Brain microvascular endothelial cell (primary cell): ENCODE measurements around the gene ACAP3.

Source experiments
- DNase-seq: peaks from one replicate; pipeline ENCODE4 v3.0.0-alpha.2; 2020
- H3K27ac ChIP-seq: fragments of 250-450 bp; sonication (Bioruptor Pico); 2 replicates; pipeline ENCODE4 v1.5.1; 2020; ENCODE audit warnings: mild to moderate bottlenecking, moderate library complexity
- H3K27me3 ChIP-seq: fragments of 250-450 bp; sonication (Bioruptor Pico); replicated peaks from 2 replicates; pipeline ENCODE4 v1.5.1; 2020; ENCODE audit warnings: mild to moderate bottlenecking
- H3K36me3 ChIP-seq: fragments of 250-450 bp; sonication (Bioruptor Pico); replicated peaks from 2 replicates; pipeline ENCODE4 v1.5.1; 2020; ENCODE audit warnings: mild to moderate bottlenecking
- H3K4me3 ChIP-seq: 2 replicates; pipeline ENCODE4 v1.5.1; 2011; ENCODE audit warnings: low read depth, mild to moderate bottlenecking, control low read depth, low read length, moderate library complexity
- in situ Hi-C: cut with HindIII; loops from 2 replicates; pipeline ENCODE4 v1.10.0; 2017; ENCODE audit warnings: low sequenced_read_pairs, low pct_ligation_motif_present
- TF ChIP-seq, protein P1 (sequence below): IDR thresholded peaks from 2 replicates; pipeline ENCODE4 v1.5.1; 2011; ENCODE audit warnings: low read depth, mild to moderate bottlenecking, moderate library complexity, low read length, control low read depth, inconsistent platforms; ENCODE audit errors: missing control alignments

Gene ACAP3

DNA sequence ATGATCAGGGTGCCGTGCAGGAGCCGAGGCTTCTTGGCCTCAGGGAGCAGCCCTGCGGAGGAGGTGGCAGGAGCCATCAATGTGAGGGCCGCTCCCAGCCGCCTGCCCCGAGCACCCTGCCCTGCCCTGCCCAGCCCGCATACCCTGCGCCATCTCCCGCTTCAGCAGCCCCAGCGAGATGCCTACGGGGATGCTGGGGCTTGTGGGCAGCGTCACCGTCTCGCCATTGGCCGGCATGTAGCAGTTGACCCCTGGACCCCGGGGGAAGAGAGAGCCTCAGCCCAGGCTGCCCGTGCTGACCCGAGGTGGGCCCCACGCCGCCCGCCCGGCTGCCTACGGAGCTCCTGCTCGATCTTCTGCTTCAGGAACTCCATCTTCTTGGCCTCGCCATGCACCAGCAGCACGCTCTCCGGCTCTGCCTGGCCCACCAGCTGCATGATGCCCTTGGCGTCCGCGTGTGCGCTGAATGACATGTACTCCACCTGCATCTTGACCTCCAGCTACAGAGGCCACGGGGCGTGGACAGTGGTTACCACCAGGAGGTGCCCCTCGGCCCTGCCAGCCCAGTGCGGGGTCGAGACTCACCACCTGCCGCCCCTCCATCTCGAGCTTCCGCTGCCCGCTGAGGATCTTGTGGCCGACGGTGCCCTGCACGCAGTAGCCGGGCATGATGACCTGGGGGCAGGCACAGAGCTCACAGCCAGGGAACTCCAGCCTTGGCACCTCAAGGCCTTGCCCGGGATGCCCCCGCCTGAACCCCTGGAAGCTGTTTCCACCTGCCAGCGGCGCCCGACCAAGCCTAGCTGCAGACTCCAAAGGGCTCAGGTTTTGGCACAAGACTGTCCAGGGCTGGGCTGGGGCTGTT lies 5.0 kb upstream of the ACAP3 start:
- no peak for DNase-seq
- Histone ChIP-seq H3K4me3 (no peak overlapping the region), H3K27me3 (no peaks in the 10 kb centered on the region), H3K36me3 (peaks cover 52% of the 10 kb centered on the region), H3K27ac (no peak overlapping the region)
- in situ Hi-C loops, result no loop called here
- TF ChIP-seq, protein P1, sequence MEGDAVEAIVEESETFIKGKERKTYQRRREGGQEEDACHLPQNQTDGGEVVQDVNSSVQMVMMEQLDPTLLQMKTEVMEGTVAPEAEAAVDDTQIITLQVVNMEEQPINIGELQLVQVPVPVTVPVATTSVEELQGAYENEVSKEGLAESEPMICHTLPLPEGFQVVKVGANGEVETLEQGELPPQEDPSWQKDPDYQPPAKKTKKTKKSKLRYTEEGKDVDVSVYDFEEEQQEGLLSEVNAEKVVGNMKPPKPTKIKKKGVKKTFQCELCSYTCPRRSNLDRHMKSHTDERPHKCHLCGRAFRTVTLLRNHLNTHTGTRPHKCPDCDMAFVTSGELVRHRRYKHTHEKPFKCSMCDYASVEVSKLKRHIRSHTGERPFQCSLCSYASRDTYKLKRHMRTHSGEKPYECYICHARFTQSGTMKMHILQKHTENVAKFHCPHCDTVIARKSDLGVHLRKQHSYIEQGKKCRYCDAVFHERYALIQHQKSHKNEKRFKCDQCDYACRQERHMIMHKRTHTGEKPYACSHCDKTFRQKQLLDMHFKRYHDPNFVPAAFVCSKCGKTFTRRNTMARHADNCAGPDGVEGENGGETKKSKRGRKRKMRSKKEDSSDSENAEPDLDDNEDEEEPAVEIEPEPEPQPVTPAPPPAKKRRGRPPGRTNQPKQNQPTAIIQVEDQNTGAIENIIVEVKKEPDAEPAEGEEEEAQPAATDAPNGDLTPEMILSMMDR, result no peak

DNA sequence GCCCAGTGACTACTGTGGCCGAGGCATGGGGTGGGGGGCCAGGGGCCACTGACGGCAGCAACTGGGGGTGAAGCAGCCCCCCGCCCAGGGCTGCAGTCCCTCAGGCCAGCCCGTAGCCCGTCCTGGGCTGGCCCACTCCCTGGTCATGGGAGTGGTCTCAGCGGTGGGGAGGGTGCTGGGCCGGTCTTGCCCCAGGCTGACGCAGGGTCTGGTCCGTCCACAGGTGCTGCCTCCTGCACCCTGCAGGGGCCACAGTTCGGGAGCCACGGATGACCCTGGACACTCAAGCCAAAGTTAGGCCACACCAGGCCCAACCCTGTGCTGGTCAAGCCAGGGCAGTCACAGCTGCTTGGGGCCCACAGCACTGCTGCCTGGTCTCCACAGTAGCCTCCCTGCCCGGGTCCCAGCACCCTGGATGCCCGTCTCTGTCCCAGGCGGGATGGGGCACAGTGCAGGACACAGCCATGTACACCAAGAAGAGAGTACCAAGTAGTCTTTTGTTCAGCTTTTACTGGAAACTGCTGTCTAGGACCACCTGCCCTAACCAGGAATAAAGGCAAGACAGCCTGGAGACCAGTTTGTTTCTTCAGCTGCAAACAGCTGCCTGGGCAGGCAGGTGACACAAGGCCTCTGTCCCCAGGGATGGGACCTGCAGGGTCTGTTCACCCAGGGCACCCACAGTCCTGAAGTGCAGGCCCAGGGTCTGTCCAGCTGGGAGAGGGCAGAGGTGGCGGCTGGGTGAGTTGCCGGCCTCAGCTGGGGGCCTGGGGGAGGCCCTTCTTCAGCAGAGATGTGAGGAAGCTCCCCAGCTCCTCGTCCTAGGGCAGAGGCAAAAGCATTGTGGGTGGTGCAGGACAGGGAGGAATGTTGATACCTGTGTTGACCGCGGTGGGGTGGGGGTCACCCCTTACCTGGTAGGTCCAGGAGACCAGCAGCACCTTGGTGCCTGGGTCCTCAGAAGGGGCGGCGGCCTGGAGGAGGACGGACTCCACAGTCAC lies 3.7 kb upstream of the ACAP3 start:
- TF ChIP-seq, protein P1, result no peak
- no peak for DNase-seq
- H3K36me3 ChIP-seq, result peaks cover 52% of the 10 kb centered on the region
- H3K27me3 ChIP-seq, result no peaks in the 10 kb centered on the region
- H3K27ac ChIP-seq, result no peak overlapping the region
- no peak overlapping the region for H3K4me3 ChIP-seq
- in situ Hi-C loops, result no loop called here

GRCh38 chr1:1310476-1311053 lies 2.8 kb upstream of the ACAP3 start:
- in situ Hi-C loops, result no loop called here
- DNase-seq, result no peak
- TF ChIP-seq, protein P1, result peak; percentile 1
- peaks cover 52% of the 10 kb centered on the region for H3K36me3 ChIP-seq
- H3K4me3 ChIP-seq, result no peak overlapping the region
- H3K27me3 ChIP-seq, result no peaks in the 10 kb centered on the region
- H3K27ac ChIP-seq, result no peak overlapping the region

- DNase-seq, result no peak
- H3K27ac ChIP-seq, result no peak overlapping the region
- TF ChIP-seq, protein P1, result peak; percentile 5
- no peak overlapping the region for H3K4me3 ChIP-seq
- peaks cover 51% of the 10 kb centered on the region for H3K36me3 ChIP-seq
- in situ Hi-C loops, result no loop called here
- H3K27me3 ChIP-seq, result no peaks in the 10 kb centered on the region
Observed at GRCh38 chr1:1310109-1310385, 2.3 kb upstream of the ACAP3 start.

DNA sequence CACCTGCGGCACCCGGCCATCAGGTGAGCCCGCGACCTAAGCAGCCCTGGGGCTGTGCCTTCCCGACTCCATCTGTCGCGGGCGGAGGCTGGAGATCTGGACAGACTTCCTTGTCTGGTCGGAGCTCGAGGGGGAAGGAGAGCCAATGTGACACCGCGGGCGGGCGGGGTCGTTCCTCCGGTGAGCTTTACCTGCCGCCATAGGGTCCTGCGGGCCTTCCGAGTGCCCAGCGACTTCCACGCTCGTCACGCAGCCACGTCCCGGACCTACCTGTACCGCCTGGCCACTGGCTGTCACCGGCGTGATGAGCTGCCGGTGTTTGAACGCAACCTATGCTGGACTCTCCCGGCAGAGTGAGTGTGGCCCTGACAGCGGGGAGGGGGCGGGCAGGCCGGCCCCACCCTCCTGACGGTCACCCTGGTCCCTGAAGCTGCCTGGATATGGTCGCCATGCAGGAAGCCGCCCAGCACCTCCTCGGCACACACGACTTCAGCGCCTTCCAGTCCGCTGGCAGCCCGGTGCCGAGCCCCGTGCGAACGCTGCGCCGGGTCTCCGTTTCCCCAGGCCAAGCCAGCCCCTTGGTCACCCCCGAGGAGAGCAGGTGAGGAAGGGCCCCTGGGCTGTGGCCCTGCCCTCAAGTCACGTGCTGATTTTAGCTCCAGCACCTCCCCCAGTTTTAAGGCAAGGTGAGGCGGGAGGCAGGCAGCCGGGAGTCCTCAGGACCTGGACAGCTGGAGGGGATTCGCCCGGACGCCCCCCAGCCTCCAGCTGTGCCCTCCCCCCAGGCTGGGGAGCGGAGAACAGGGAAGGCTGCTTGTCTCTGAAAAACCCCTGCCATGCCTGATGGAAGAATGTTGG lies 1.8 kb upstream of the ACAP3 start:
- in situ Hi-C loops, result no loop called here
- H3K27ac ChIP-seq, result no peak overlapping the region
- H3K36me3 ChIP-seq, result peaks cover 46% of the 10 kb centered on the region
- no peak for DNase-seq
- H3K4me3 ChIP-seq, result peak overlapping the region; percentile 66
- H3K27me3 ChIP-seq, result no peaks in the 10 kb centered on the region
- TF ChIP-seq, protein P1, result no peak
